GM13977 (cell line): ENCODE results near the gene SLC8A1.

Source experiments
- DNase-seq: peaks from one replicate; pipeline ENCODE4 v3.0.0; 2012; ENCODE audit warnings: low spot score
- in situ Hi-C: fragments of 300-500 bp; cut with MboI; formaldehyde crosslinking; loops from one replicate; pipeline ENCODE4 v1.12.0; 2022; ENCODE audit warnings: low sequenced_read_pairs, low pct_unique_long_range_greater_than_20kb, mixed read lengths, inconsistent platforms; ENCODE audit not compliant: unreplicated experiment
- TF ChIP-seq, protein P1 (sequence below): IDR thresholded peaks from 2 replicates; pipeline ENCODE4 v1.5.1; 2012; ENCODE audit warnings: mild to moderate bottlenecking, control low read depth; ENCODE audit not compliant: insufficient read depth; ENCODE audit errors: extremely low read depth, missing control alignments

SLC8A1 gene

DNA sequence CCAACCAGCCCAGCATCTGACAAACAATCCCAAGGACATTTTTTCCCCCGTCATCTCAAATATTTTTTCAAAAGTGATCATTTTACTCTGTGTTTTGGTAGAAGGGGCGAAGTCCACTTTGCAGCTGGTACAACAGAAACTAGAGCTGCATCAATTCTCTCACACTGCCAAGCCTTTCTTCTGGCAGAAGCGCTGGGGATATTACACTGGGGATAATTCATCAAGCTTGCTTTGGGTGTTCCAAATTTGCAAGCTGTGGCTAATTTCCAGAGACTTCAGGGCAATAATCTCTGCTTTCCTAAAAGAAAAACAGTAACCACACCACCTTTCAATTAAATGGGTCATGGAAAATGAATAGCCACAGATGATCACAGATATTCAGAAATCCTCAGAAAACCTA is 238.3 kb downstream of the SLC8A1 start:
- DNase-seq: no peak
- TF ChIP-seq, protein P1, sequence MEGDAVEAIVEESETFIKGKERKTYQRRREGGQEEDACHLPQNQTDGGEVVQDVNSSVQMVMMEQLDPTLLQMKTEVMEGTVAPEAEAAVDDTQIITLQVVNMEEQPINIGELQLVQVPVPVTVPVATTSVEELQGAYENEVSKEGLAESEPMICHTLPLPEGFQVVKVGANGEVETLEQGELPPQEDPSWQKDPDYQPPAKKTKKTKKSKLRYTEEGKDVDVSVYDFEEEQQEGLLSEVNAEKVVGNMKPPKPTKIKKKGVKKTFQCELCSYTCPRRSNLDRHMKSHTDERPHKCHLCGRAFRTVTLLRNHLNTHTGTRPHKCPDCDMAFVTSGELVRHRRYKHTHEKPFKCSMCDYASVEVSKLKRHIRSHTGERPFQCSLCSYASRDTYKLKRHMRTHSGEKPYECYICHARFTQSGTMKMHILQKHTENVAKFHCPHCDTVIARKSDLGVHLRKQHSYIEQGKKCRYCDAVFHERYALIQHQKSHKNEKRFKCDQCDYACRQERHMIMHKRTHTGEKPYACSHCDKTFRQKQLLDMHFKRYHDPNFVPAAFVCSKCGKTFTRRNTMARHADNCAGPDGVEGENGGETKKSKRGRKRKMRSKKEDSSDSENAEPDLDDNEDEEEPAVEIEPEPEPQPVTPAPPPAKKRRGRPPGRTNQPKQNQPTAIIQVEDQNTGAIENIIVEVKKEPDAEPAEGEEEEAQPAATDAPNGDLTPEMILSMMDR: no peak
- in situ Hi-C loops: no loop called here

GRCh38 chr2:40213071-40213470 is 238.8 kb downstream of the SLC8A1 start:
- DNase-seq: no peak
- in situ Hi-C loops: no loop called here
- TF ChIP-seq, protein P1: peak; percentile 20

- no peak for DNase-seq
- in situ Hi-C loops: no loop called here
- TF ChIP-seq, protein P1: no peak
Observed at GRCh38 chr2:40210968-40211353, 240.9 kb downstream of the SLC8A1 start.

- no peak for DNase-seq
- in situ Hi-C loops: no loop called here
Observed at GRCh38 chr2:40210344-40210967, 241.4 kb downstream of the SLC8A1 start.

DNA sequence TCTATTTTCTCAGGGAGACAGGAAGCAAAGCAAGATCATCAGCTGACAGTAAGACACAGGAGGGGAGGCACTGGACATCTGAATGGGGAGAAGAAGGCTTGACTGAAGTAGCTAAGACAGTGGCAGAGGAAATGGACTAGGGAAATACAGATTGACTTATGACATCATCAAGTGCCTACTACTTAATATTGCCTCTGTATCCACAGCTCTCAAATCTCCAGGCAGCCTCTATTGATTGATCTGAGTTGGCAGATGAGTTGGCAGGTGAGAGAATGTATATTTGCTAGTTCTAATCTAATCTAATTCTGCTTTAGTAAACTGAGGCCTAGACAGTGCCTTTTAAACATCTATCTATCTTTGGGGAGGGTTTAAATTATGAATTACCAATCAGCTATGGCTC is 242.1 kb downstream of the SLC8A1 start:
- DNase-seq: no peak
- TF ChIP-seq, protein P1: no peak
- in situ Hi-C loops: no loop called here

More at GRCh38 chr2:40210344-40210967, 241.4 kb downstream of the SLC8A1 start:
- TF ChIP-seq, protein P1: no peak

GRCh38 chr2:40208463-40208862 is 243.4 kb downstream of the SLC8A1 start:
- in situ Hi-C loops: no loop called here
- DNase-seq: no peak
- TF ChIP-seq, protein P1: no peak

GRCh38 chr2:40204268-40204667 is 247.6 kb downstream of the SLC8A1 start:
- TF ChIP-seq, protein P1: no peak
- DNase-seq: no peak
- in situ Hi-C loops: no loop called here
